Renal pelvis (tissue), 4 donors: Measurements from ENCODE around the gene CEP68. TPM values are rescaled to one million over a fixed set of nuclear protein-coding genes. Genes with fewer than 3 reads are reported as not detected.

Experiments
- DNase-seq: peaks from one replicate; pipeline ENCODE4 v3.0.0-alpha.2; 2013
- polyA plus RNA-seq, 3 donors: library from polyadenylated mRNA; unstranded; fragments of 120-200 nt; gene quantifications; one replicate each; pipeline ENCODE4 v1.2.1, GENCODE V29; 2013; ENCODE audit not compliant: insufficient read length in 3 of 3

Gene CEP68
- polyA plus RNA-seq, 3 donors = 24.2 to 29.4 (median 29.1) TPM

DNA sequence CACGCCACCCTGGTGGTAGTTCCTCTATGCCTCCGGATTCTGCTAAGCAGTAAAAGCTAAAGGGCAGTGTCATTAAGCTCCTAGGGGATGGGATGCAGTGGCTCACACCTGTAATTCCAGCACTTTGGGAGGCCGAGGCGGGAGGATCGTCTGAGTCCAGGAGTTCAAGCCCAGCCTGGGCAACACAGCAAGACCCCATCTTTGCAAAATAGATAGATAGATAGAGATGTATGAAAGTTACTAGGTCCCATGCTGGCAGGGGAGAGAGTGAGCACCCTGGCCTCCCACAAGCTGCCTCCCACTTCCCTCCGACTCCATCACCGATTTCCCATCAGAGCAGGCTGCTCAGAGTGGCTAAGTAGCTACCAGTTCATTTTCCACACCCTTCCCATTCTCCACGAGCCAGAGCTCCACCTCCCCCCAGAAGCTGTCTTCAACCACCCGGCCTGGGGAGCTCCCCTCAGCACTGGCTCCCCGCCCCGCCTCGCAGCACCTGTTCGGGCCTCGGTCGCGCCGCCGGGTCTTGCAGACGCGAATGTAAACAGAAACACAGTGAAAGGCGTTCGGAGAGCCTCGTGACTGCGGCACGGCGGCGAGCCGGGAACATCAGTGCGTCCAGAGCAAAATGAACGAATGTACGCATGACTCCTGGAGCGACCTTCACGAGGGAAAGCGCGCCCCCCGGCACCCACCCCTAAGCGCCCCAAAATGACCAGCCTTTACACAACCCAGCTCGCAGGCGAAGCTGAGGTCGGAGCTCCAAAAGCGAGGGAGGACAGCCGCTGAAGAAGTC, 598 bp upstream of the CEP68 start:
- DNase-seq = no peak

DNA sequence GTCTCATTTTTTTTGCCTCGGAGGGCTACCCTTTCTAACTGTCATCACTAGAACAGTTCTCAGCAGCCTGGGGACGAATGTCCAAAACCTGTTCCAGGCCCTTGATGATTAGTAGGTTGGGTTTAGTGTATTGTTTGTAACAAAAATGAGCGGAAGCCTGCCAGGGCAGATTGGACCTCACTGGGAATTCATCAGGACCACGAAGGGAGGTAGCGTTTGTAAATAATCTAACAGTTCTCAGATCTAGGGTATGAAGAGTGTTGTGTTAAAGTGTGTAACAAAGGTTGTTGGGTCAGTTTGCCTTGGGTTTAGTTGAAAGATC, 799 bp downstream of the CEP68 start:
- no peak for DNase-seq

DNA sequence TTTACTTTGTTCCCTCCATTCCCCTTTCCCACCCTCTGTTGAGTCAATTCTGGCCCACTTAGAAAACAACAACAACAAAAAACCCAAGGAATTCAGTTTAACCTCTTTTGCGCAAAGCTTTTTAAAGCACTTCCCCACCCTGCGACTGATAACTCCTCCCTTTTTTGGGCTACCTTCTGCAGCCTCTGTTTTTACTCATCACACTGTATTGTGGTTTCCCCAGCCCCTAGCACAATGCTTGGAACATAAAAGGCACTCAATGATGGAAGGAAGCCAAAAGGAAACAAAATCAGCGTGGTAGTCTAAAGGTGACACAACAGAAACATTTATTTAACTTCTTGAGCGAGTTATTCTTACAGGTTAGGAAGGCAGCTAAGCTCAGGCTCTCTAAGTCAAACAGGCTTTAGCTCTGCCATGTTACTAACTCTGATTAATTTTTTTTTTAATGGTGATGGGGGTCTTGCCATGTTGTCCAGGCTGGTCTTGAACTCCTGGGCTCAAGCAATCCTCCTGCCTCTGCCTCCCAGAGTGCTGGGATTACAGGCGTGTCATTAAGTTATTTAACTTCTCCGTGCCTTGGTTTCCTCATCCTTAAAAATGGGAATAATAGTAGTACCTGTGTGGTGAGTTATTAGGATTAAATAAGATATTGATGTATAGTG, 1.3 kb downstream of the CEP68 start:
- no peak for DNase-seq

DNA sequence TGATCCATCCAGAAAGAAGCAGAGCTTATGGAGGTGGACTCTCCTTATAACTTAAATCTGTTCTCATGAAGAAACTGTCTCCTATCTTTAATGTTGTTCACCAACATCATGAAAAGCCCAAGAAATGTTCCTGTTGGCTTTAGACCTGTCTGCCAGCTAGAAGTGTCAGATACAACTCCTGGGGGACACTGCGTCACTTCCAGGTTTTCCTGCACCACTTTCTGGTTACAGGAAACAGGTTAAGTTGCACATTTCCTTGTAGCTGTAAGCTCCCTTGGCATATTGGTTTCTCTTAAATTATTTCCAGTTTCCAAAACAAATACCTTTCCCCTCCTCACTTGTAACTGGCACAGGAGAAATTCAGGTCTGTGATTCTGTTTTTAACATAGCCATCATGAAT, 2.9 kb downstream of the CEP68 start:
- DNase-seq = no peak

DNA sequence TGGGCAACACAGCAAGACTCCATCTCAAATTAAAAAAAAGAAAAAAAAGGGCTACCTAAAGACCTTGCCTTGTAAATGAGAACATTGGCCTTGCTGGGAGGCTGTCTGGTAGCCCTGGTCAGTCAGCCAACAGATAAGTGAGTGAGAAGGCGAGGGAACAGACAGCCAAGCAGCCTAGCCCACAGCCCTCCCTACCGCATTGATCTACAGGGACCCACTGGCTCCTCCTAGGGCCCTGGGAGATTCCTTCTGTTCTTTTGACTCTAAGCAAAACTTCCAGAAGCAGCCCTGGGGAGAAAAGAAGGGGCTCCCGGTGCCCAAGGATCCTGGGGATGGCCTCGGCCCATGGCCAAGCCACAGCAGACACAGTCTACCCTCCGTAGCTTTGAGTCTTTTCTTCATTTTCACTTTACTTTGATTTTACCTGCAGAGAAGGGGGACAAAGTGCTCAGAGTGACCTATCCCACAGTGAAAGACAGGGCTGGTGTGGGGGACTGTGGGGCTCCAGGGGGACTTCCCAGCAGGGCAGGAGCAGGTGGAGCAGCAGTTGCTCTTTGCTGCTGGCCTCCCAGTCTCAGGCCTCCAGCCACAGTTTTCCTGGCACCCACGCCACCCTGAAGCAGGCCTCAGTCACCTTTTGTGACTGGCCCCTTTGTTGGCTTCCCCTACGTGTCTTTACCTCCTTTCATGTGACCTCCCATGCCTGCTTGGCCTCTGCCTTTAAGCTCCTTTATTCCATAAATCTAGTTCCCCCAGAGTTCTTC, 5.1 kb downstream of the CEP68 start:
- no peak for DNase-seq

DNA sequence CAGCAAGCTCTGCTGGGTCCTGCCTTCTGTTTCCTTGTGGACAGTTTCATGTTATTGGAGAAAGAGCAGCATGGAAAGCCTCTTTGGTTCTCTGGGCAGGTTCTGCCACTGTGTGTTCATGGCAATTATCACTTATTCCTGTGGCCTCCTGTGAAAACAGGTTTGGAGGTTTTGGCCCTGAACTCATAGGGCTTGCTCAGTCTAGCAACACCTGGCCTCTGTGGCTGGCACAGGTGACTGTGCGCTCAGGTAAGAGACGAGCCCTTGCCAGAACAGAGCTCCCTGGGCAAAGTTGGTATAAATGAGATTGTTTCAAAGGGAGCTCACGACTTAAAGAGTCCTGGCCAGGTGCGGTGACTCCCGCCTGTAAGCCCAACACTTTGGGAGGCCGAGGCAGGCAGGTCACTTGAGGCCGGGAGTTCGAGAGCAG, 5.7 kb downstream of the CEP68 start:
- no peak for DNase-seq

DNA sequence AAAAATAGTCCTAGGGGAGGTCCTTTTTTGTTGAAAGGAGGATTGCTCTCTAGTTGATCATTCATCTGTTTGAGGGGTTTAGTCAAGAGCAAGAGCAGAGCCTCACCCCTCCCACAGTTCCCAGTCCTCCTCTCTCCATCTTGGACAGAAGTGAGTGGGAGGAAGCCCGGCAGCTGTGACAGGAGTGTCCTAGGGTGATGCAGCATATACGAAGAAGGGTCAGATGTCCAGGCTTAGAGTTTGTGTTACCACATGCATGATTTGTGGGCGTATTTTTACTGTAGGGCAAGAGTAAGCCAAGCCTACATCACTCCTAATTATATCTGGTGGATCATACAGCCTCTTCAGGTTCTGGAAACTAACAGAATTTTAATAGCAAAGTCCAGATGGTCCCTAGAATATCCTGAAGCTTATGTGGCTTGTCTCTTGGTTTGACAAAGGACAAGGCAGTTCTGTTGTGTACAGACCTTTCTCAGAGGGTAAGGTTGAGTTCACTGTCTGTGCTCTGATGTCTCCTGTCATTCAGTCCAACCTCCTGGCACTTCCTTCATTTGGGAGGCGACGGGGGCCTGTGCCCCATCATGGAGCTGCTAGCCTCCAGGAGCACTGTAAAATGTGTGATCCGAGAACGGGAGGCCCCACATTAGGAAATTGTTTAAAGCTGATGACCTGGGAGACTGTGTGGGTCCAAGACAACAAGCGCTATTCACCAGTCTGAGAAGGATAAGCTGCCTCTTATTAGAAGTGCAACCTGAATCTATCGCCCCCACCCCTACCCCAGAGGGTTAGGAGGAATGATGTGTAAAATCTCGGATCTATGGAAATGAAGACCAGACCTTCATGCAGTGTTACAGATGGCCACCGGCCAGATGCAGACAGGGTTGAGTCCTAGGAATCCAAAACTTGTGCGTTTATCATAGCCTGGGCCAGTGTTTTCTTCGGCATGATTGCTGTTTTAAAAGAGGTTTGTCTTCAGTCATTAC, 6.9 kb downstream of the CEP68 start:
- DNase-seq = peak; percentile 47

DNA sequence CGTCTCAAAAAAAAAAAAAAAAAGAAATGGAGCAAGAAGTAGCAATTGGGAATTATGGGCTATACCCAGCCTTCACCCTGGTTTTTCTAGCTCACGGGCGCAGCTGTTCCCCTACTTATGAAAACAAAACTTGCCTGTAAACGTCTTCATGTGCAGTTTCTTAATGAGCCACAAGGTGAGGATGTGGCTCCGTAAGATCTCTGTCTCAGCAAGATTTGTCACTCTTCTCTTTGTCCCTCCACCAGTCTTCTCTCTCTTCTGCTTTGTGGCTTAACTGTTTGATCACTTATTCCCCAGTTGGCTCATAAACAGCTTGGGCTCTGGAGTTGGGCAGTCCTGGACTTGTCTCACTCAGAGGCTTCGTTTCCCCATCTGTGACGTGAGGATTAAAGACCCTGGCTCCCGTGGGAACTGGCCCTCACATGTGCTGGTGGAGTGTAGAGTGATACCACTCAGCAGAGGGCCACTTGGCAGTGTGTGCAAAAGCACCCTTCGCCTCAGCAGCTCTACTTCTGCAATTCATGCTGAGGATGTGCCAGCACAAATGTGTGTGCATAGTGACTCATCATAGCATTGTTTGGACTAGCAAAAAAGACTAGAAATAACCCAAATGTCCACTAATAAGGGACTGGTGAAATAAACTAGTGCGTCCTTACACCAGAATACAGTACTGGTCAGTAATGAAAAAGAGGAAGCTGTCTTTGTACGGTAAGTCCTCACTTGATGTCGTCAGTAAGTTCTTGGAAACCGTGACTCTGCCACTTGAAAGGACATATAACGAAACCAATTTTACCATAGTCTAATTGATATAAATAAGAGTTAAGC, 8.7 kb downstream of the CEP68 start:
- no peak for DNase-seq

DNA sequence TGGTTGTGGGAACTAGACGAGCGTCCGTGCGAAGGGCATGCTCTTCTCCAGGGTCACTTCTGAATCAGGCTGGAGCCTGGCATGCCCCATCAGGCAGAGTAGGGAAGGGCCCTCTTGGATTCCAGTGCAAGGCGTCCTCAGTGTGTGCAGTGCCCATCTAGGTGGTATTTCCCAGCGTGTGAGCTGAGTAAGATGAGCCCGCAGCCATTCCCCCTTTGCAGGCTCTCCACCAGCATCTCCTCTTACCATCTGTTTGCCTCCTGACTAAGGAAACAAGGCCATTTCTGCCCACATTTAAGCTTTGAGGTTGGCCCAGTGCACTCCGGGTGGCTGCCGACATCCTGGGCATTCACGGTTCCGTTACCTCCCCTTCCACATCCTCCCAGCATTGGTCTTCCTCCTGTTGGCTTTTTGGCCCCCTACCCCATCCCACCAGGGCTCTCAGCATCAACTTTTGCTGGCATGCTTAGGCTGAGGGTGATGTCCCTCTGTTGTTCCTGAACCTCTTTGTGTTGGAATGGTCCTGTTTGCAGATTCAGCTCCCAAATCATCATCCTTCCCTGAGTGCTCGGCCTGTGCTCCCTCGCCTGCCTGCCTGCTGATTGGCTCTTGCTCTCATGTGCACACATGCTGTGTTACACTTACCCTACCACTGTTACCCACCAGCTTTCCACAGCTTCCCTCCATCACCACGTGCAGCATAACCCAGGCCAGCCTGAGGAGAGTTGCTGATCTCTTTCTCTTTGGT, 11.8 kb downstream of the CEP68 start:
- no peak for DNase-seq

DNA sequence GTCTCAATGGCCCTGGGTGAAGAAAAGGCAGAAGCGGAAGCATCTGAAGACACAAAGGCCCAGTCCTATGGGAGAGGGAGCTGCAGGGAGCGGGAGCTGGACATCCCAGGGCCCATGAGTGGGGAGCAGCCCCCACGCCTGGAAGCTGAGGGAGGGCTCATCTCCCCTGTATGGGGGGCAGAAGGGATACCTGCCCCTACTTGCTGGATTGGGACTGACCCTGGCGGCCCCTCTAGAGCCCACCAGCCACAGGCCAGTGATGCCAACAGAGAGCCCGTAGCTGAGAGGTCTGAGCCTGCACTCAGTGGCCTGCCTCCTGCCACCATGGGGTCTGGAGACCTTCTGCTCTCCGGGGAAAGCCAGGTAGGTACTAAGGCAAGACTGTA, 13.2 kb downstream of the CEP68 start:
- no peak for DNase-seq

DNA sequence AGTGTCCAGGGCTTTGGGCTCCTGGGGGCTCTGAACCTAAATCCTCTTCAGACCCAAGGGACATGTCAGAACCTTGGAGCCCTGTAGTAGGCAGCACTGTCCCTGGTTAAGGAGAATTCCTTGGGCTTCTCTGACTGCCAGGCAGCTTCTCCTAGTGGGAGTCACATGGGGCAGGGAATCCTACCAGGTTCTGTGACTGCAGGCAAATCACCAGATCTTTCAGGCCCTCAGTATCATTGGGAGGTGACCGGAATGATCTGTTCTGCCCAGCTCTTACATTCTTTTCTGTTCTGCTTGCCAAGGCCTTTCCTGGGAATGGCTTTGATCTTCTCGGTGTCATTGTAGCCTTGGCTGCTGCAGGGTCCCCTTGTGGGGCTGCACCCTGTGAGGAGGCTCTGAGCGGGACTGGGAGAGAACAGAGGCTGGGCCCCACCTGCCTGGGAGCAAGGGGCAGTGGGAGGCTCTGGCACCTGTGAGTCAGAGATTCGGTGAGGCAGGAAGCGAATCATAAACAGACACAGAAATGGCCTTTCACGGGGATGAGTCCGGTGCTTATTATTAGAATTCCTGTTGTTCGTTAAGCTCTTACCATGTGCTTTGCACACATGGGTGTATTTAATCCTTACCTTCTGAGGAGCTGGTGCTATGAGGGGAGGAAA, 14.1 kb downstream of the CEP68 start:
- DNase-seq = no peak

DNA sequence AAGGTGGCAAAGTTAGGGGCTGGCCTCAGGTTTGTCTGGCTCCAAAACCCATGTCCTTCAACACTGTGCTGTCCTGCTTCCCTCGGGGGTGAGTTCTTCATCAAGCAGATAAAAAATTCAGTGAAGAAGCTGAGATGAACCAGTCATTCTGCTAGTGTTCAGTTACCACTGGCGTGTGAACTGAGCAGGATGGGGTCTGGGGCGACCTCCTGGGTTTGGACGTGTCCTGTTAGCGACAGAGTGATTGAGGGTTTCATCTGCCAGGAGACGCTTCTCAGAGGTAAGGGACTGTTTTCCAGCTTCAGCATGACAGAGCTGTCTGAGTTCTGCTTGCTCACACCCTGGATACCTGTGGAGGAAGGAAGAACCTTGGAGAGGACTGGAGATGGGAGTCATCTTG, 14.6 kb downstream of the CEP68 start:
- DNase-seq = no peak

DNA sequence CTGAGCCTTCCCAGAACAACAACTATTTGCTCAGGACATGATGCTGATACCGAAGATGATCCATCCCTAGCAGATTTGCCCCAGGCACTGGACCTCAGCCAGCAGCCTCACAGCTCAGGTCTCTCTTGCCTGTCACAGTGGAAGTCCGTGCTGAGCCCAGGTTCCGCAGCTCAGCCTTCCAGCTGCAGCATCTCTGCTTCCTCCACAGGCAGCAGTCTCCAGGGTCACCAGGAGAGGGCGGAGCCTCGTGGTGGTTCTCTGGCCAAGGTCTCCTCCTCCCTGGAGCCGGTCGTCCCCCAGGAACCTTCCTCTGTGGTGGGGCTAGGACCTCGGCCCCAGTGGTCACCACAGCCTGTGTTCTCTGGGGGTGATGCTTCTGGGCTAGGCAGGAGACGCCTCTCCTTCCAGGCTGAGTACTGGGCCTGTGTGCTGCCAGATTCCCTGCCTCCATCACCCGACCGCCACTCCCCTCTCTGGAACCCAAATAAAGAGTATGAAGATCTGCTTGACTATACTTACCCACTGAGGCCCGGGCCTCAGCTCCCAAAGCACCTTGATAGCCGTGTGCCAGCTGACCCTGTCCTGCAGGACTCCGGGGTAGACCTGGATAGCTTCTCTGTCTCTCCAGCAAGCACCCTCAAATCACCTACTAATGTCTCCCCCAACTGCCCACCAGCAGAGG, 15.4 kb downstream of the CEP68 start:
- DNase-seq = no peak

DNA sequence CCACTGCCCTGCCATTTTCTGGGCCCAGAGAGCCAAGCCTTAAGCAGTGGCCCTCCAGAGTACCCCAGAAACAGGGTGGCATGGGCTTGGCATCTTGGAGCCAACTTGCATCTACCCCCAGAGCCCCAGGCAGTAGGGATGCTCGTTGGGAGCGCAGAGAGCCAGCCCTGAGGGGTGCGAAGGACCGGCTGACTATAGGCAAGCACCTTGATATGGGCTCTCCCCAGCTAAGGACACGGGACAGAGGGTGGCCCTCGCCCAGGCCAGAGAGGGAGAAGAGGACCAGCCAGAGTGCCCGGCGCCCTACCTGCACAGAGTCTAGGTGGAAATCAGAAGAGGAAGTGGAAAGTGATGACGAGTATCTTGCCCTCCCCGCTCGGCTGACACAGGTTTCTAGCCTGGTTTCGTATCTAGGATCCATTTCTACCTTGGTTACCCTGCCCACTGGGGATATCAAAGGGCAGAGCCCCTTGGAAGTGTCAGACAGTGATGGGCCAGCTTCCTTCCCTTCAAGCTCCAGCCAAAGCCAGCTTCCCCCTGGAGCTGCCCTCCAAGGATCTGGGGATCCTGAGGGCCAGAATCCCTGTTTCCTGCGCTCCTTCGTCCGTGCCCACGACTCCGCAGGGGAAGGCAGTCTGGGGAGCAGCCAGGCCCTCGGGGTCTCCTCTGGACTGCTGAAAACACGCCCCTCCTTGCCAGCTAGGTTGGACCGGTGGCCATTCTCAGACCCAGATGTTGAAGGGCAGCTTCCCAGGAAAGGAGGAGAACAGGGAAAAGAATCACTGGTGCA, 16.2 kb downstream of the CEP68 start:
- no peak for DNase-seq

DNA sequence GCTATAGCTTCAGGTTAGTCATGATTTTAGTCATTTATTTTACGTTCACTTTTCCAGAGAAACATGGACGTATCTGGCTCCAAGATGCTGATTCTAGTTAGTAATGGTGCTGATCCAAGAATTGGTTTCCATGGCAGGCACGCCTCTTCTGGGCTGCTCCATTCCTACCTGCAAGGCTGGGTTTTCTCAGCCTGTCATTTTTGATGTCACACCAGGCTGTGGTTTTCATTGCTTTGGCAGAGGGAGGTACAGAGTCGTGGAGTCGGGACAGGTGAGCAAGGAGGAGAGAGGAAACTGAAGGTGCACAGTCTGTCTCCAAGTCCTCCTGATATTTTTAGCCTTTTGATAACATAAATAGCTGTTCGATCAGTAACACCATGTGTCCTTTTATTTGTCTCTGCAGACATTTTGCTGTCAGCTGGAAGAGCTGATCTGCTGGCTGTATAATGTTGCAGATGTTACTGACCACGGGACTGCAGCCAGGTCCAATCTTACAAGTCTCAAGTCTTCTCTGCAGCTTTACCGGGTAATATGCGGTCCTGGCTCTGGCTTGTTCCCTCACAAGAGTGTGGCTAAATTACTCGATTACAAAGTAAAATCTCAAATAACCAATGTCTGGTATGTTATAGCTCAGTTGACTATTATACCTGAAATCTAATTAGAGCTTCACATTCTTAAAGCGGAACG, 17.8 kb downstream of the CEP68 start:
- DNase-seq = no peak

DNA sequence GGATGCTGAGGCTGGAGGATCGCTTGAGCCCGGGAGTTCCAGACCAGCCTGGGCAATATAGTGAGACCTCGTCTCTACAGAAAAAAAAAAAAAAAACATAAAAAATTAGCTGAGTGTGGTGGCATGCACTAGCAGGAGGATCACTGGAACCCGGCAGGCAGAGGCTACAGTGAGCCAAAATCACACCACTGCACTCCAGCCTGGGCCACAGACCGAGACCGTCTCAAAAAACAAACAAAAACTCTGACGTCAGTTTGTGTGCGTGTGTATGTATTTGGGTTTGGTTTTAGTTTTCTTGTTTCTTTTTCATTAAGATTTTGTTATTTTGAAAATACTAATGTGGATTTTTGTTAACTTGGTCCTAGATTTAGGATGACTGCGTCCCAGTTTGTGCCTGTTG, 19.0 kb downstream of the CEP68 start:
- no peak for DNase-seq

DNA sequence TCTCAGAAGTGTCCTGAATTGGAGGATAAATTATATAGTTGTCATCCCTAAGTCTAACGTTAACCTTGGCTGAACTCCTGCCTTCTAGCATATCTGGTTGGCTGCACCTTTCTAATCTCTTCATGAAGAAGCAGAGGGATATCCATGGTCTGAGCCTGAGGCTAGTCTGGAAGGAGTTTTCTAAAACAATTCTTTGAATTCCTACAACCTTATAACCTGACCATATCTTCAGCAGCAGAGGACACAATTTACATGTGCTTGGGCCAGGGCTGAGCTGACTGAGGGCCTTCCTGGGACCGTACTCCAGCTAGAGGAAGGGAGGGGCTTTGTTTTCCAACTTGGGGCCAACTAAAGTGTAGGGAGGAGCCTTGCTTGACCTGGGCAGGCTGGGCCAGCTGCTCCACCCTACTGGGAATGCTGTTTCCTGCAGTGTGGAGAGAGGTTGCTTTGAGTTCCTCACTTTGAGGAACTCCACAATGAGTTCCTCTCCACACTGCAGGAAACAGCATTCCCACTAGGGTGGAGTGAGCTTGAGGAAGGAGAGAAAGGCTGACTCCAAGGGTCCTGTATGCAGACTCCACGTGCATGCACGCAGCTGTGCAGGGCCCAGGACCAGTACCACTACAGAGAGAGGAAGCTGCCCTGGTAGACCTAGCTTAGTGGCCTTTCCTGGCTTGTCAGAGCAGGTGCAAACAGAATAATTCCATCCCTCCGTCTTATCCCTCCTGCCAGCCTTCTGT, 19.6 kb downstream of the CEP68 start:
- no peak for DNase-seq
